Endodermal cell (in vitro differentiated cells): Measurements from ENCODE around the gene MOSMO. TPM values are rescaled to one million over a fixed set of nuclear protein-coding genes. Genes with fewer than 3 reads are reported as not detected.
"Not testable (repeated sequence)": the region's sequence is repeated elsewhere in the genome, so short reads cannot be mapped to it uniquely, and the experiment has no call there.

Experiments
- DNase-seq: peaks from one replicate; pipeline ENCODE4 v3.0.0-alpha.2; 2017
- H3K27ac ChIP-seq: 2 replicates; pipeline ENCODE4 v1.5.1; 2013; ENCODE audit warnings: mild to moderate bottlenecking, low read depth, low read length, moderate library complexity
- H3K27me3 ChIP-seq: 2 replicates; pipeline ENCODE4 v1.6.1; 2013; ENCODE audit warnings: mild to moderate bottlenecking, low read length, moderate library complexity; ENCODE audit not compliant: insufficient read depth, control insufficient read depth, poor library complexity, severe bottlenecking
- H3K36me3 ChIP-seq: 2 replicates; pipeline ENCODE4 v1.7.0; 2013; ENCODE audit warnings: mild to moderate bottlenecking, low read length, moderate library complexity; ENCODE audit not compliant: control insufficient read depth, insufficient read depth
- H3K4me1 ChIP-seq: one replicate; pipeline ENCODE4 v1.7.0; 2013; ENCODE audit warnings: low read length; ENCODE audit not compliant: control insufficient read depth, insufficient read depth
- H3K4me3 ChIP-seq: 2 replicates; pipeline ENCODE4 v1.5.1; 2013; ENCODE audit warnings: mild to moderate bottlenecking, low read length, moderate library complexity
- H3K9ac ChIP-seq: 2 replicates; pipeline ENCODE4 v1.6.1; 2013; ENCODE audit warnings: mild to moderate bottlenecking, low read length, moderate library complexity; ENCODE audit not compliant: poor library complexity, severe bottlenecking; ENCODE audit errors: extremely low read depth
- H3K9me3 ChIP-seq: 2 replicates; pipeline ENCODE4 v1.6.1; 2013; ENCODE audit warnings: mild to moderate bottlenecking, low read length, moderate library complexity; ENCODE audit not compliant: control insufficient read depth
- H3K27ac Mint-ChIP-seq: 2 replicates; pipeline ENCODE4 v1.8.0; 2020; ENCODE audit warnings: mixed read lengths
- H3K27me3 Mint-ChIP-seq: 2 replicates; pipeline ENCODE4 v1.8.0; 2021; ENCODE audit warnings: mild to moderate bottlenecking, mixed read lengths; ENCODE audit not compliant: insufficient read depth
- H3K36me3 Mint-ChIP-seq: 2 replicates; pipeline ENCODE4 v1.8.0; 2020; ENCODE audit warnings: low read depth, mixed read lengths
- H3K4me1 Mint-ChIP-seq: 2 replicates; pipeline ENCODE4 v1.8.0; 2020; ENCODE audit warnings: mixed read lengths
- H3K4me3 Mint-ChIP-seq: 2 replicates; pipeline ENCODE4 v1.8.0; 2020; ENCODE audit warnings: mild to moderate bottlenecking, moderate library complexity, mixed read lengths
- H3K9me3 Mint-ChIP-seq: 2 replicates; pipeline ENCODE4 v1.8.0; 2020; ENCODE audit warnings: mild to moderate bottlenecking, mixed read lengths
- CTCF ChIP-seq: fragments of 200-600 bp; sonication (generic); conservative IDR thresholded peaks from 2 replicates; pipeline ENCODE4 v1.5.0; 2021; ENCODE audit warnings: antibody characterized with exemption, mild to moderate bottlenecking
- WGBS, 2 experiments: methylation state at CpG; one replicate each; pipeline versions ENCODE4 v1.1.5 to v1.1.7; 2013; ENCODE audit warnings: missing lambda C conversion rate in 2 of 2, mixed read lengths in 1 of 2; ENCODE audit not compliant: insufficient coverage in 1 of 2, insufficient read length in 1 of 2; 5-methylcytosine and 5-hydroxymethylcytosine counted together
- total RNA-seq, 2 donors: library from RNA; stranded (reverse); fragmentation: NEBNext Ultra II Directional in 1 of 2; extraction: Animal tissue kit (Norgen Biotek cat#: 25700) in 1 of 2; gene quantifications; 2 replicates in 1 of 2; 3 replicates in 1 of 2; pipeline ENCODE4 v1.2.1, GENCODE V29; 2021

The MOSMO gene
- total RNA-seq, 2 donors from 2014 or later: 12.6 to 14.7 TPM

GRCh38 chr16:22103441-22103840 lies 95.5 kb downstream of the MOSMO start:
- Histone ChIP-seq H3K9me3 (no peaks in the 10 kb centered on the region), H3K27ac (no peak overlapping the region), H3K36me3 (no peaks in the 10 kb centered on the region), H3K4me1 (no peaks in the 10 kb centered on the region), H3K9ac (no peak overlapping the region), H3K4me3 (no peak overlapping the region), H3K27me3 (no peaks in the 10 kb centered on the region)
- Mint-ChIP-seq H3K36me3 (no peaks in the 10 kb centered on the region), H3K9me3 (no peaks in the 10 kb centered on the region), H3K4me1 (no peaks in the 10 kb centered on the region), H3K4me3 (no peak overlapping the region), H3K27me3 (peaks cover 5% of the 10 kb centered on the region), H3K27ac (no peak overlapping the region)
- no peak for TF ChIP-seq CTCF
- 88 to 89% methylated on average over 1 of the region's 1 CpG for WGBS, 2 experiments
- no peak for DNase-seq

GRCh38 chr16:22109258-22109898 lies 101.5 kb downstream of the MOSMO start:
- Mint-ChIP-seq H3K4me1 (no peaks in the 10 kb centered on the region), H3K27ac (no peak overlapping the region), H3K9me3 (no peaks in the 10 kb centered on the region), H3K36me3 (no peaks in the 10 kb centered on the region), H3K4me3 (no peak overlapping the region), H3K27me3 (peaks cover 15% of the 10 kb centered on the region)
- TF ChIP-seq CTCF: no peak
- no peak overlapping the region for H3K4me3 ChIP-seq
- H3K4me1 ChIP-seq: no peaks in the 10 kb centered on the region
- H3K36me3 ChIP-seq: no peaks in the 10 kb centered on the region
- no peak overlapping the region for H3K9ac ChIP-seq
- no peak overlapping the region for H3K27ac ChIP-seq
- H3K27me3 ChIP-seq: no peaks in the 10 kb centered on the region
- no peaks in the 10 kb centered on the region for H3K9me3 ChIP-seq
- WGBS, 2 experiments: 72 to 74% methylated on average over 2 to 4 of the region's 4 CpGs
- no peak for DNase-seq

- H3K4me1 ChIP-seq, H3K9ac ChIP-seq, H3K27ac ChIP-seq, DNase-seq, H3K4me1 Mint-ChIP-seq, H3K9me3 ChIP-seq, H3K4me3 Mint-ChIP-seq, H3K36me3 ChIP-seq, H3K9me3 Mint-ChIP-seq, H3K4me3 ChIP-seq, H3K36me3 Mint-ChIP-seq, H3K27me3 ChIP-seq, H3K27ac Mint-ChIP-seq: not testable (repeated sequence)
- H3K27me3 Mint-ChIP-seq: peaks cover 12% of the 10 kb centered on the region
- WGBS, 2 experiments: 85 to 97% methylated on average over 4 to 5 of the region's 5 CpGs
These were observed 103.7 kb downstream of the MOSMO start for GRCh38 chr16:22111629-22112028.
